Measurements from ENCODE around the gene HEYL.

HEYL gene

DNA sequence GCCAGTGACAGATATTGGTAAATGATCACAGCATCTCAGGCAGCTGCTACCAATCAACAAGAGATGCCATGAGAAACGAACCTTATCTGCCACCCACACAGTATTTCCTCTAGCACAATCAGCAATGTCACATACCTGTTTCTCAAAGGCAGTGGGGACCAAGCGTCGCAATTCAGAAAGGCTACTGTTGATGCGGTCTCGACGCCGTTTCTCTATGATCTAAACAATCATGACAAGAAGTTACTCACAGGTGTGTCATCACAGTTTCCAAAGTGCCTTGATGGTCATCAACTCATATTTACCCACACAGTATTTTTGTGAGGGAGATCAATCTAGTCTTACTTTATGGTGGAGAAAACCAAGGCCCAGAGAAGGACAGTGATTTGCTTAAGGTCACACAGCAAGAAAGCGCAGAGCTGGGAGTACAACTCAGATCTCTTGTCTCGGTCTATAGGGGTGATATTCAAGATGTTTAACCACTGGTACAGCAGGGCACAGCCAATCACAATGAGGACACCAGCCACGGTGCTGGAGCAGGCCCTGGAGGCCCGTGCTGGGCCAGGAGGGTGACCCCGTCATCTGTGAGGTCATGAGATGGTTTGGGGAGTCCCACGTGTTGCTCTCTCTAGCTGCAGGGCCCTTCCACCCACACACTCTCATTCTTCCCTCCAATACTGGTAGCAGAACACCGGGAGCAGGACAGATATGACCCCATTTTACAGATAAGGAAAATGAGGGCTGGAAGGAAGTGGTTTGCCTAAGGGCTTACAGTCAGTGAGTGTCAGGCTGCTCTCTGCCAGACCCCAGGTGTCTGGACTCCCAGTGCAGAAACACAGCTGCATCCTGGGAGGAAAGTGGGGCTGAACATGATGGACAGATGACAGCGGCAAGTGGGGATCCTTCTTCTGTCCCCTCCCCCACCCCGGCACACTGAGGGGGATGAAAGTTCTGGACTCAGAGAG lies 7.8 kb downstream of the HEYL start:
- peak overlapping the region; percentile 38 for H3K4me3 Mint-ChIP-seq

DNA sequence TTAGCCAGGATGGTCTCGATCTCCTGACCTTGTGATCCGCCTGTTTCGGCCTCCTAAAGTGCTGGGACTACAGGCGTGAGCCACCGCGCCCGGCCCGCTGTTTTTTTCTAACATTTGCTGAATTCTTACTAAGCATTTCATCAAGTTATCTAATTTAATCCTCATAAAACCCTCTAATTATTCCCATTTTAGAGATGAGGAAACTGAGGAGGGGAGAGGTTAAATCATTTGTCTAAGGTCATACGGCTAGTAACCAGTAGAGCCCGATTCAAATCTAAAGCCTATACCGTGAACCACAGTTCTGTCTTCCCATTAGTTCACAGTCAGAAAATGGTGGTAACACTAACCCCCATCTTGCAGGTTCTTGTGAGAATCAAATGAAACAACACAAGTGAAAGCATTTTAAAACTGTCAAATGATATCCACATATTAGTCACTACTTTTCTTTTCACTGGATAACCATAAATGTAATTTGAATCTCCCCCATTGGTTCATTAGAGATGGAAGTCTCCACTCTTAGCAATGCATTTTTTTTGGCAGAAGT lies 10.6 kb downstream of the HEYL start:
- peaks cover 60% of the 10 kb centered on the region for H3K4me1 Mint-ChIP-seq
- no peak overlapping the region for H3K4me3 Mint-ChIP-seq
- H3K9me3 Mint-ChIP-seq: no peaks in the 10 kb centered on the region
- TF ChIP-seq, protein P1, sequence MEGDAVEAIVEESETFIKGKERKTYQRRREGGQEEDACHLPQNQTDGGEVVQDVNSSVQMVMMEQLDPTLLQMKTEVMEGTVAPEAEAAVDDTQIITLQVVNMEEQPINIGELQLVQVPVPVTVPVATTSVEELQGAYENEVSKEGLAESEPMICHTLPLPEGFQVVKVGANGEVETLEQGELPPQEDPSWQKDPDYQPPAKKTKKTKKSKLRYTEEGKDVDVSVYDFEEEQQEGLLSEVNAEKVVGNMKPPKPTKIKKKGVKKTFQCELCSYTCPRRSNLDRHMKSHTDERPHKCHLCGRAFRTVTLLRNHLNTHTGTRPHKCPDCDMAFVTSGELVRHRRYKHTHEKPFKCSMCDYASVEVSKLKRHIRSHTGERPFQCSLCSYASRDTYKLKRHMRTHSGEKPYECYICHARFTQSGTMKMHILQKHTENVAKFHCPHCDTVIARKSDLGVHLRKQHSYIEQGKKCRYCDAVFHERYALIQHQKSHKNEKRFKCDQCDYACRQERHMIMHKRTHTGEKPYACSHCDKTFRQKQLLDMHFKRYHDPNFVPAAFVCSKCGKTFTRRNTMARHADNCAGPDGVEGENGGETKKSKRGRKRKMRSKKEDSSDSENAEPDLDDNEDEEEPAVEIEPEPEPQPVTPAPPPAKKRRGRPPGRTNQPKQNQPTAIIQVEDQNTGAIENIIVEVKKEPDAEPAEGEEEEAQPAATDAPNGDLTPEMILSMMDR (IDR thresholded peaks at IDR 0.05): no peak
- H3K27ac Mint-ChIP-seq: no peak overlapping the region
- H3K36me3 Mint-ChIP-seq (ENCODE audit: low read depth): peaks cover 43% of the 10 kb centered on the region
- no peak for DNase-seq
- no peaks in the 10 kb centered on the region for H3K27me3 Mint-ChIP-seq (ENCODE audit: low read depth, poor library complexity)

More for the DNA sequence above, 7.8 kb downstream of the HEYL start:
- Mint-ChIP-seq H3K27ac (peak overlapping the region; percentile 42), H3K4me1 (peaks cover 60% of the 10 kb centered on the region), H3K27me3 (ENCODE audit: low read depth, poor library complexity) (no peaks in the 10 kb centered on the region), H3K36me3 (ENCODE audit: low read depth) (peaks cover 43% of the 10 kb centered on the region), H3K9me3 (no peaks in the 10 kb centered on the region)
- DNase-seq: no peak
- TF ChIP-seq, protein P1 (IDR thresholded peaks at IDR 0.05): no peak

DNA sequence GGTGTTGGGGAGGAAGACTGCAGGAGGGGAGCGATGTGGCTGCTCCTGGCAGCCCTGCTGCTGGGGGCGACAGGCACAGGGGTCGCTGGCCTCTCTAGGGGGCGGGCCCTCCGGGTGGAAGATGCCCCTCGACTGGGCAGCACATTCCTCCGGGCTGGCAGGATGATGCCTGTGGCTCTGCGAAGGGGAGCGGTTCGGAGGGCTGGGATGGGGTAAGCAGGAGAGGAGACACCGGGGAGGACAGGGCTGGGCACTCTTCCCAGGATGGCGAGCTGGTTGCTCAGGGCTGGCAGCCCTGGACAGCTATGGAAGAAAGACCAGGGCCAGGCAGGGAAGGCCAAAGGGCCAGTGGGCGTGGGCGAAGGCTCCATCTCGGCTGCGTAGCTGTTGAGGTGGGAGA lies 12.8 kb downstream of the HEYL start:
- TF ChIP-seq, protein P1 (IDR thresholded peaks at IDR 0.05): no peak
- no peak for DNase-seq
- Mint-ChIP-seq H3K4me1 (peaks cover 49% of the 10 kb centered on the region), H3K27me3 (ENCODE audit: low read depth, poor library complexity) (no peaks in the 10 kb centered on the region), H3K9me3 (no peaks in the 10 kb centered on the region), H3K27ac (no peak overlapping the region), H3K36me3 (ENCODE audit: low read depth) (peaks cover 52% of the 10 kb centered on the region), H3K4me3 (no peak overlapping the region)

DNA sequence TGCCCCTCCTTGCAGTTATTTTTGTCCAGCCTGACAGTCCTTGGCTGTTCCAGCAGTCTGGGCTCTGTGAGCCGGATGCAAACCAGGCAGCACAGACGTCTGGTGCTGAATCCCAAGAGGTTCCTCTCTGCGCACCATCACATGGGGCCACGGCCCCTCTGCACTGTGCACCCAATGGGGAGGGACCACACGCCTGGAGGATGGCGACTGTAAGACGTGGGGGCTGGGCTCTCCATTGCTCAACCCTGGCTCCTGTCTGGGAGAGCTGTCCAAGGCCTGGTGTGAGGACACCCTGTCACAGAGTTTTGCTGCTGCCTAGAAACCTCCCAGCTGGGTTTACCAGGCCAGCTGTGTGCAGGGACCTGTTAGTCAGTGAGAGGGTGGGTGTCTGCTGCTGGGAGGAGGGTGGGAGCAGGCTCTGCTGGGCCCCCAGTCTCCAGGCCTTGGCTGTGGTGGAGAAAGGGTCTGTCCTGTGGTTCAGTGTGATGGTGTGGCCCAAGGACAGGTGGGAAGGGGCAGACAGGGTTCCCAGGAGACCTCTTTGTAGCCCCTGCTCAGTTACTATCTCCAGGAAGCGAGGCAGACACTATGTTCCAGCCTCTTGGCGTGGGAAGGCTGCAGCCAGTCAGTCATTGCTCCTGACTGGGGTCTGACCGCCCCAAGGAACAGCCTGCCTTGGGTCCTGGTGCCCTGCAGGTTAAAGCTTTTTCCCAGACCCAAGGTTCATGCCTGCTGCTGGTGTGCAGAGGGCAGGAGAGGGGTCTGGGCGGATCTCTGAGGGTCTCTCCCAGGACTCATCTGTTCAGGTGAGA lies 13.8 kb downstream of the HEYL start:
- no peak for DNase-seq
- H3K9me3 Mint-ChIP-seq: no peaks in the 10 kb centered on the region
- TF ChIP-seq, protein P1 (IDR thresholded peaks at IDR 0.05): no peak
- peak overlapping the region; percentile 78 for H3K27ac Mint-ChIP-seq
- H3K4me3 Mint-ChIP-seq: no peak overlapping the region
- peaks cover 48% of the 10 kb centered on the region for H3K36me3 Mint-ChIP-seq (ENCODE audit: low read depth)
- H3K4me1 Mint-ChIP-seq: peaks cover 40% of the 10 kb centered on the region
- H3K27me3 Mint-ChIP-seq (ENCODE audit: low read depth, poor library complexity): no peaks in the 10 kb centered on the region

DNA sequence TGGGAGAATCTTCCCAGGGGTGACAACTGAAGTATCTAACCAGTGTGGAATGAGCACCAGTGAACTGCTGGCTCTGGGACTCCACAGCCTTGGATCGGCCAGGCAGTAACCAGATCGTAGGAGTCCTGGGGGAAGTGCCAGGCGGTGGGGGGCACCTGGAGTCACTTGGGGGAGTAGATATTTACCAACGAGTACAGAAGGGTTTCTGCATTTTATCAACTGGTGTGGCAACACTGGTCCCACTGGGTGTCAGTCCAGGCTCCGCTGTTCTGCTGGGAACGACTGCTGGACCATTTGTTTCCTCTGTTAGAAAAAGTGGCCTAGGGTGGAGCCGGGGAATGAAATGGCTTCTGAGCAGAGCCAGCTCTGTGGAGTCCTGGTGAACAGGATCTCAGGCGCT lies 14.4 kb downstream of the HEYL start:
- no peak overlapping the region for H3K4me3 Mint-ChIP-seq
- no peaks in the 10 kb centered on the region for H3K27me3 Mint-ChIP-seq (ENCODE audit: low read depth, poor library complexity)
- H3K4me1 Mint-ChIP-seq: peaks cover 35% of the 10 kb centered on the region
- DNase-seq: no peak
- no peak overlapping the region for H3K27ac Mint-ChIP-seq
- no peaks in the 10 kb centered on the region for H3K9me3 Mint-ChIP-seq
- H3K36me3 Mint-ChIP-seq (ENCODE audit: low read depth): peaks cover 44% of the 10 kb centered on the region
- TF ChIP-seq, protein P1 (IDR thresholded peaks at IDR 0.05): no peak

Measured in nephron progenitor cell (in vitro differentiated cells).